Loucy (cell line): Measurements from ENCODE around the gene BAIAP3.
"Not testable (repeated sequence)": the region's sequence is repeated elsewhere in the genome, so short reads cannot be mapped to it uniquely, and the experiment has no call there.

ENCODE experiments used
- H2AFZ ChIP-seq: fragments of 200-600 bp; sonication (generic); 2 replicates; pipeline ENCODE4 v1.6.0; 2016; ENCODE audit warnings: antibody characterized with exemption, mild to moderate bottlenecking, low read length, moderate library complexity
- H3F3A ChIP-seq: fragments of 200-600 bp; 2 replicates; pipeline ENCODE4 v1.6.0; 2016; ENCODE audit warnings: antibody characterized with exemption, low read depth, mild to moderate bottlenecking
- H3K27me3 ChIP-seq: fragments of 200-600 bp; sonication (generic); 2 replicates; pipeline ENCODE4 v1.6.1; 2014; ENCODE audit warnings: low read length, mild to moderate bottlenecking; ENCODE audit not compliant: insufficient read depth, poor library complexity, severe bottlenecking
- H3K36me3 ChIP-seq: fragments of 200-600 bp; sonication (generic); 2 replicates; pipeline ENCODE4 v1.6.1; 2016; ENCODE audit warnings: low read length; ENCODE audit not compliant: insufficient read depth
- H3K4me1 ChIP-seq: fragments of 200-600 bp; sonication (generic); 2 replicates; pipeline ENCODE4 v1.5.1; 2014; ENCODE audit warnings: low read length, mild to moderate bottlenecking; ENCODE audit not compliant: insufficient read depth, poor library complexity, severe bottlenecking
- H3K4me2 ChIP-seq: fragments of 200-600 bp; sonication (generic); 2 replicates; pipeline ENCODE4 v1.6.0; 2014; ENCODE audit warnings: antibody characterized with exemption, low read length, low read depth, mild to moderate bottlenecking; ENCODE audit not compliant: poor library complexity, severe bottlenecking
- H3K4me3 ChIP-seq: fragments of 200-600 bp; sonication (generic); 2 replicates; pipeline ENCODE4 v1.5.1; 2014; ENCODE audit warnings: low read length, mild to moderate bottlenecking, mixed read lengths; ENCODE audit not compliant: poor library complexity, severe bottlenecking
- H3K79me2 ChIP-seq: fragments of 200-600 bp; sonication (generic); 2 replicates; pipeline ENCODE4 v1.6.1; 2014; ENCODE audit warnings: low read length; ENCODE audit not compliant: insufficient read depth
- H3K9ac ChIP-seq: fragments of 200-600 bp; sonication (generic); 2 replicates; pipeline ENCODE4 v1.6.0; 2014; ENCODE audit warnings: mild to moderate bottlenecking, low read depth, low read length, moderate library complexity; ENCODE audit not compliant: poor library complexity, severe bottlenecking
- H3K9me2 ChIP-seq: fragments of 200-600 bp; sonication (generic); replicated peaks from 2 replicates; pipeline ENCODE4 v1.6.1; 2016; ENCODE audit warnings: low read depth, low read length, mixed read lengths
- H3K9me3 ChIP-seq: fragments of 200-600 bp; sonication (generic); 2 replicates; pipeline ENCODE4 v1.6.1; 2014; ENCODE audit warnings: mild to moderate bottlenecking, antibody characterized with exemption, low read length, low read depth; ENCODE audit not compliant: insufficient read depth
- H4K20me1 ChIP-seq: fragments of 200-600 bp; sonication (generic); 2 replicates; pipeline ENCODE4 v1.6.0; 2014; ENCODE audit warnings: antibody characterized with exemption, low read length, mild to moderate bottlenecking; ENCODE audit not compliant: insufficient read depth, poor library complexity, severe bottlenecking
- CTCF ChIP-seq: fragments of 200-600 bp; sonication (generic); conservative IDR thresholded peaks from 2 replicates; pipeline ENCODE4 v1.5.1; 2014; ENCODE audit warnings: mild to moderate bottlenecking, antibody characterized with exemption, low read length
- EZH2phosphoT487 ChIP-seq: fragments of 200-600 bp; IDR thresholded peaks from 2 replicates; pipeline ENCODE4 v1.6.1; 2018; ENCODE audit warnings: antibody characterized with exemption, mild to moderate bottlenecking, moderate library complexity, borderline replicate concordance

The BAIAP3 gene

GRCh38 chr16:1290860-1291575 is 42.4 kb upstream of the BAIAP3 start:
- H3K4me2 ChIP-seq: no peak overlapping the region
- TF ChIP-seq EZH2phosphoT487: no peak
- H3K9me3 ChIP-seq: no peaks in the 10 kb centered on the region
- no peaks in the 10 kb centered on the region for H3K9me2 ChIP-seq
- no peaks in the 10 kb centered on the region for H3K27me3 ChIP-seq
- no peaks in the 10 kb centered on the region for H3K4me1 ChIP-seq
- no peak overlapping the region for H2AFZ ChIP-seq
- H3K9ac ChIP-seq: no peak overlapping the region
- no peaks in the 10 kb centered on the region for H3K36me3 ChIP-seq
- H3K4me3 ChIP-seq: no peak overlapping the region
- H4K20me1 ChIP-seq: no peaks in the 10 kb centered on the region
- no peaks in the 10 kb centered on the region for H3F3A ChIP-seq
- H3K79me2 ChIP-seq: no peaks in the 10 kb centered on the region

GRCh38 chr16:1291576-1291974 is 41.9 kb upstream of the BAIAP3 start:
- no peaks in the 10 kb centered on the region for H3K36me3 ChIP-seq

GRCh38 chr16:1292208-1292607 is 41.2 kb upstream of the BAIAP3 start:
- H3K9me2 ChIP-seq, H3K9ac ChIP-seq: not testable (repeated sequence)

More at GRCh38 chr16:1291576-1291974, 41.9 kb upstream of the BAIAP3 start:
- no peaks in the 10 kb centered on the region for H4K20me1 ChIP-seq
- no peak overlapping the region for H3K4me3 ChIP-seq
- TF ChIP-seq EZH2phosphoT487: no peak
- no peaks in the 10 kb centered on the region for H3F3A ChIP-seq
- H3K9me3 ChIP-seq: no peaks in the 10 kb centered on the region
- no peaks in the 10 kb centered on the region for H3K27me3 ChIP-seq
- H3K9ac ChIP-seq: no peak overlapping the region
- H3K79me2 ChIP-seq: no peaks in the 10 kb centered on the region
- no peak overlapping the region for H2AFZ ChIP-seq
- H3K4me1 ChIP-seq: no peaks in the 10 kb centered on the region
- no peak overlapping the region for H3K4me2 ChIP-seq
- no peaks in the 10 kb centered on the region for H3K9me2 ChIP-seq

GRCh38 chr16:1292808-1293207 is 40.6 kb upstream of the BAIAP3 start:
- not testable (repeated sequence) for H3F3A ChIP-seq, H3K4me1 ChIP-seq, H3K27me3 ChIP-seq, H3K9ac ChIP-seq, H3K36me3 ChIP-seq, H3K4me3 ChIP-seq, H3K4me2 ChIP-seq, H3K9me2 ChIP-seq, H2AFZ ChIP-seq, H4K20me1 ChIP-seq, H3K9me3 ChIP-seq, H3K79me2 ChIP-seq

More at GRCh38 chr16:1292208-1292607, 41.2 kb upstream of the BAIAP3 start:
- H3K4me2 ChIP-seq, H3K36me3 ChIP-seq, H3K79me2 ChIP-seq, H3K9me3 ChIP-seq, H4K20me1 ChIP-seq, H3K27me3 ChIP-seq, H3K4me3 ChIP-seq, H3F3A ChIP-seq, H2AFZ ChIP-seq, H3K4me1 ChIP-seq: not testable (repeated sequence)

GRCh38 chr16:1293921-1294656 is 39.4 kb upstream of the BAIAP3 start:
- peaks cover 4% of the 10 kb centered on the region for H3K4me1 ChIP-seq
- H3K4me3 ChIP-seq: no peak overlapping the region
- no peak overlapping the region for H3K4me2 ChIP-seq
- H3F3A ChIP-seq: no peaks in the 10 kb centered on the region
- no peak overlapping the region for H3K9ac ChIP-seq
- no peaks in the 10 kb centered on the region for H3K9me3 ChIP-seq
- H3K27me3 ChIP-seq: no peaks in the 10 kb centered on the region
- no peaks in the 10 kb centered on the region for H4K20me1 ChIP-seq
- H2AFZ ChIP-seq: no peak overlapping the region
- no peaks in the 10 kb centered on the region for H3K36me3 ChIP-seq
- H3K9me2 ChIP-seq: no peaks in the 10 kb centered on the region
- TF ChIP-seq CTCF (no peak), EZH2phosphoT487 (no peak)
- no peaks in the 10 kb centered on the region for H3K79me2 ChIP-seq
